Skin epidermis (tissue), 12 donors: ENCODE data around the gene PLPPR2.
"Not testable (repeated sequence)": the region's sequence is repeated elsewhere in the genome, so short reads cannot be mapped to it uniquely, and the experiment has no call there.

ENCODE experiments used
- H3K27ac ChIP-seq, 21 experiments: fragments of 200-600 bp; sonication (generic) in 11 of 21; one replicate each; pipeline ENCODE4 v1.5.0; 2020; ENCODE audit warnings: mild to moderate bottlenecking in 3 of 21, inconsistent platforms in 2 of 21, moderate library complexity in 2 of 21
- H3K4me3 ChIP-seq, 7 experiments: fragments of 200-600 bp; sonication (generic) in 2 of 7; one replicate each; pipeline ENCODE4 v1.5.0; 2020; ENCODE audit warnings: inconsistent platforms in 2 of 7, mild to moderate bottlenecking in 2 of 7, moderate library complexity in 1 of 7

Gene PLPPR2

GRCh38 chr19:11364935-11365334 lies 9.7 kb downstream of the PLPPR2 start:
- Histone ChIP-seq H3K27ac (no peak overlapping the region), H3K4me3 (no peak overlapping the region)

- no peak overlapping the region for H3K4me3 ChIP-seq
- H3K27ac ChIP-seq = no peak overlapping the region
These were observed 10.4 kb downstream of the PLPPR2 start for GRCh38 chr19:11365557-11366117.

DNA sequence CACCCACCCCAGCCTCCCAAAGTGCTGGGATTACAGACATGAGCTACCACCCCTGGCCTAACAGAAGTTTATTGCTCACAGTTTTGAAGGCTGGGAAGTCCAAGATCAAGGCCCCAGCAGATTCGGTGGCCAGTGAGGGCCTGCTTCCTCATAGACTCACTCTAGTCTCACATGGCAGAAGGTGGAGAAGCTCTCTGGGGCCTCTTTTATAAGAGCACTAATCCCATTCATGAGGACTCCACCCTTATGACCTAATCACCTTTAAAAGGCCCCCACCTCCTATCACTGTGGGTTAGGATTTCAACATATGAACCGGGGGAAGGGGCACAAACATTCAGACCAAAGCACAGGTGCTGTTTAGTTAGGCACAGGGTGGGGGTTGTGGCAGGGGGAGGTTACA lies 12.3 kb downstream of the PLPPR2 start:
- Histone ChIP-seq H3K4me3 (no peak overlapping the region), H3K27ac (no peak overlapping the region)

GRCh38 chr19:11370744-11371143 lies 15.5 kb downstream of the PLPPR2 start:
- Histone ChIP-seq H3K4me3 (no peak overlapping the region), H3K27ac (no peak overlapping the region)

DNA sequence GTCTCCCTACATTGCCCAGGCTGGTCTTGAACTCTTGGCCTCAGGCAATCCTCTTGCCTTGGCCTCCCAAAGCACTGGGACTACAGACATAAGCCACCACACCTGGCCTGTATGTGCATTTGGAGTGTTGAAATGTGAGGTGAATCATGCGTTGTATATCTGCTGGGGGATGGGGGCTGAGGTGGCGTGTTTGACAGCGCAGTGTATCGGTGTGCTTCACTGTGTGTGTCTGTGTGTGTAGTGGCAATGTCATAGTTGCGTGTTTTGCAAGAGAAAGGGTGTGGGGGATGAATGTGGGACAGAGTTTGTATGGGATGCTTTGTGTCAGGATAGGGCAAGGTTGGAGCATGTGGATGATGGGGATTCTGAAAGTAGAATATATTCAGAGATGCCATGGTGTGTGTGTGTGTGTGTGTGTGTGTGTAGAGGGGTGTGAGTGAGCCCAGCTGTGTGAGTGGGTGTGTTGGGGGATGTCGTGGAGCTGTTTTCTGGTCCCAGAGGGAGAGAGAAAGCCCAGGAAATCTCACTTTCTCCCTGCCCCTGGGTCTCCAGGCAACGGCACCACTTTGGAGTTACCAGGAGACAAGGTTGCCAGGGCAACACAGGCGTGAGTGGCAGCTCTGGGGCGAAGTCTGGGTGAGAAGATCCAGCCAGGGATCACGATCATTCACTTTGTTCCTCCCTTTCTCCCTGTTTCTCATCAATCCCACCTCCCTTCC lies 18.1 kb downstream of the PLPPR2 start:
- Histone ChIP-seq H3K27ac (no peak overlapping the region), H3K4me3 (no peak overlapping the region)

DNA sequence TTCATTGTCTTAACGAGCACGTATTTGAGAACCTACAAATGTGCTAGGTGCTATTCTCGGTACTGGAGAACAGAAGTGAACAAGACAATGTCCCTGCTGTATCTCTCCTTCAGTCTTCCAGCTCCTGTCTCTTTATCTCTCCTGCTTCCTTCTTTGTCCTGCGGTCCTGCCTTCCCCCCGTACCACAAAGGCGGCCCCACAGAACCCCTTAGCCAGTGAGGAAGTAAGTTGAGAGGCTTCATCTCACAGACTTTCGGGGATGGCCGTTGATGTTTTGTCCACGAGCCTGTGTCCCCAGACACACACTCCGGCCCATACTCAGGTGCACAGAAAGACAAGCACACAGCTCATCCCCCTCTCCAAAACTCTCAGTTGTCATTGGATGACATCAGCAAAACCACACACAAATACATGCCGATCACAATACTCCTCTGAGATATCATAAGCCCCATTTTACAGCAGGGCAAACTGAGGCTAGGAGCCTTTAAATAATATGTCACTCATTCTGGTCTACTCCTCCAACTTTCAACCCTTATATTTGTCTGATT lies 18.7 kb downstream of the PLPPR2 start:
- peak overlapping the region in 19 of 21 experiments; percentile 13 to 99 (median 95) for H3K27ac ChIP-seq
- peak overlapping the region; percentile 43 to 52 (median 46) for H3K4me3 ChIP-seq

DNA sequence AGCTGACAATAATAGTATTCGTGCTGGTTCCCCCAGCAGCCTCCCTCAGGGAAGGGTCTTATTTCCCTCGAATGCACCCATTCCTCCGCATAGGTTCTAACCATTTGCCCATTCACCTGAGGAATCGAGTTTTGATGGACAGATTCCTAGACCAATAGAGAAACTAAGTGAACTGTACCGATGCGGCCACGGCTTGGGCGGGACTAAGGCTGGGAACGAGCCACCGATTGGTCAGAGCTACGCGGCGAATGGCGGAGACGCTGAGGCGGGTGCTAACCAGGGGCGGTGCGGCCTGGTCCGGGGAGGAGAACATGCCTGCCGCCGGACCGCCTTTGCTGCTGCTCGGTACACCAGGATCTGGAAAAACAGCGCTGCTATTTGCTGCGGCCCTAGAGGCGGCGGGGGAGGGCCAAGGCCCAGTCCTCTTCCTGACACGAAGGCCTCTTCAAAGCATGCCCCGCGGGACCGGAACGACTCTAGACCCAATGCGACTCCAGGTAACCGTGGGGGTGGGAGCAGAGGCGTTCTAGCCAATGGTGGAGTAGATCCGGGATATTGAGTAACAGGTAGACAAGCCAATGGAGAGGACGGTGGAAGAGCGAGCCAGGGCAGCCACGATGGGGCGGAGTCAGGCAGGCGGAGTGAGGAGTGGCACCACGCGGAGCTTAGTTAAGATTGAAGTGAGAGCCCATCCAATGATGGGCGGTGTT lies 19.4 kb downstream of the PLPPR2 start, which contains the start of gene SWSAP1:
Gene SWSAP1 (plus strand): TSS at position 234 of the 710 bp plus-strand sequence. CDS start 15 bp downstream, at position 249.
- Histone ChIP-seq H3K4me3 (peak within 1 kb of the TSS; percentile 43 to 52 (median 46)), H3K27ac (peak within 1 kb of the TSS; percentile 48 to 99 (median 95))

- H3K27ac ChIP-seq = peak overlapping the region; percentile 2 to 99 (median 87)
- H3K4me3 ChIP-seq = peak overlapping the region; percentile 43 to 52 (median 46)
These were observed 20.1 kb downstream of the PLPPR2 start for GRCh38 chr19:11375143-11375948.

- H3K4me3 ChIP-seq = no peak overlapping the region
- H3K27ac ChIP-seq = peak overlapping the region in 10 of 21 experiments; percentile 0 to 99 (median 36)
These were observed 22.0 kb downstream of the PLPPR2 start for GRCh38 chr19:11377237-11377636.

GRCh38 chr19:11377756-11378155 lies 22.5 kb downstream of the PLPPR2 start:
- H3K4me3 ChIP-seq = no peak overlapping the region
- H3K27ac ChIP-seq = peak overlapping the region in 12 of 21 experiments; percentile 6 to 99 (median 35)

GRCh38 chr19:11378319-11379189 lies 23.3 kb downstream of the PLPPR2 start:
- Histone ChIP-seq H3K4me3 (no peak overlapping the region), H3K27ac (peak overlapping the region in 12 of 21 experiments; percentile 6 to 99 (median 32))

DNA sequence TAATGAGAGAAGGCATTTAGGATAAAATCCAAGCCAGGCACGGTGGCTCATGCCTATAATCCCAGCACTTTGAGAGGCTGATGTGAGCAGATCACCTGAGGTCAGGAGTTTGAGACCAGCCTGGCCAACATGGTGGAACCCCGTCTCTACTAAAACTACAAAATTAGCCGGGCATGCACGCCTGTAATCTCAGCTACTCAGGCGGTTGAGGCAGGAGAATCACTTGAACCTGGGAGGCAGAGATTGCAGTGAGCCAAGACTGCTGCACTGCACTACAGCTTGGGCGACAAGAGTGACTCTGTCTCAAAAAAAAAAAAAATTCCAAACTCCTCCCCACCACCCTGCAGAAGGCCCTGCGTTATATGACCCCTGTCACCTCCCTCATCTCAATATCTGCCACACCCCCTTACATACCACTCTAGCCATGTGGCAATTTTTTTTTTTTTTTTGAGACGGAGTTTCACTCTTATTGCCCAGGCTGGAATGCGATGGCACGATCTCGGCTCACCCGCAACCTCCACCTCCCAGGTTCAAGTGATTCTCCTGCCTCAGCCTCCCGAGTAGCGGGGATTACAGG lies 24.1 kb downstream of the PLPPR2 start:
- H3K4me3 ChIP-seq, H3K27ac ChIP-seq: not testable (repeated sequence)

DNA sequence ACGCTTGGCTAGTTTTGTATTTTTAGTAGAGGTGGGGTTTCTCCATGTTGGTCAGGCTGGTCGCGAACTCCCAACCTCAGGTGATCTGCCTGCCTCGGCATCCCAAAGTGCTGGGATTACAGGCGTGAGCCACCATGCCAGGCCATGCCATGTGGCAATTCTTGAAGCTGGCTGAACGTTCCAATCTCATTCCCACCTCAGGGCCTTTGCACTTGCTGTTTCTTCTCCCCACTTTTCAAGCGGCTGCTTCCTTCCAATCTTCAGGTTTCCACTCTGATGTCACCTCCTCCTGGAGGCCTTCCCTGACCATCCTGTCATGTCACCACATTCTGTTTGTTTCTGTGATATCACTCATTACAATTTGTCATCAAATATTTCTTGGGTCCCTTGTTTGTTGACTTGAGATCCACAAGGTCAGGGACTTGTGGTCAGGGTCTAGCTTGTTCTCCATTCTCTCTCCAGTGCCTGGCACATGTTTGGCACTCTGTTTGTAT lies 24.7 kb downstream of the PLPPR2 start:
- peak overlapping the region in 6 of 21 experiments; percentile 59 to 90 (median 82) for H3K27ac ChIP-seq

DNA sequence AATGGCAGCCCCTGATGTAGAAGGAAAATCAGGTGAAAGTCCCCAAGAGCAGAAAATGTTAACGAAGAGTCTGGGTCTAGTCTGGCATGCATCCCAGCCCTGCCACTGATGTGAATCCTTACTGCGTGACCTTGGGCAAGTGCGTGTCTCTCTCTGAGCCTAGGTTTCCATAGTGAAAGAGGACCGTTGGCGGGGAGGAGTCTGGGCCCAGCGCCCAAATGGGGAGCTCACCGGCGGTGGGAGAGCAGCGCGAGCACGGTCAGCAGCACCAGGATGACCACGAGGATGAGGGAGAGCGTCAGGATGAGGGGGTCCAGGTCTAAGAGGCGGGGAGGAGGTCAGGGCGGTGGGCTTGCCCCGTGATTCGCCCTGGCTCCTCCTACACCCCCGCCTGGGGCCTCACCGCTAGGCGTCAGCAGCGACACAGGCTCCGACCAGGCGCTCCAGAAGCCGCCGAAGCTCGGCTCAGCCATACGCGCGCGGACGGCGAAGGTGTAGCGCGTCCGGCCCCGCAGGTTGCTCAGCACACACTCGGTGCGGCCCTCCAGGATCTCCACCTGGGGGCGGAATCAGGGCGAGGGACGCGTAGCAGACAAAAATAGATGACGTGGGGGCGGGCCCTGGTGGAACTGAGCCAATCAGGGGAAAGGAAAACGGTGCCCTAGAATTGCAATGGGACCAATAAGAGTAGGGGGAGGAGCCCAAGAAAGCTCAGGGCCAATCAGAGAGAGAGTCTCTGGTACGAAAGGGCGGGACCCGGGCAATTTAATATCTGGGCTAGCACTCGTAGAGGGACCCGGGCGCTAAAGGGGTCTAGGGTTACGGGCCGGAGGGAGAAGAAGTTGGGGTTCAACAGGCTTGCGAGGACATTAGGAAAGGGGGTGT lies 25.7 kb downstream of the PLPPR2 start:
- H3K27ac ChIP-seq = peak overlapping the region; percentile 36 to 90 (median 73)
- peak overlapping the region; percentile 36 to 62 (median 58) for H3K4me3 ChIP-seq

More for the DNA sequence above, 24.7 kb downstream of the PLPPR2 start:
- no peak overlapping the region for H3K4me3 ChIP-seq

DNA sequence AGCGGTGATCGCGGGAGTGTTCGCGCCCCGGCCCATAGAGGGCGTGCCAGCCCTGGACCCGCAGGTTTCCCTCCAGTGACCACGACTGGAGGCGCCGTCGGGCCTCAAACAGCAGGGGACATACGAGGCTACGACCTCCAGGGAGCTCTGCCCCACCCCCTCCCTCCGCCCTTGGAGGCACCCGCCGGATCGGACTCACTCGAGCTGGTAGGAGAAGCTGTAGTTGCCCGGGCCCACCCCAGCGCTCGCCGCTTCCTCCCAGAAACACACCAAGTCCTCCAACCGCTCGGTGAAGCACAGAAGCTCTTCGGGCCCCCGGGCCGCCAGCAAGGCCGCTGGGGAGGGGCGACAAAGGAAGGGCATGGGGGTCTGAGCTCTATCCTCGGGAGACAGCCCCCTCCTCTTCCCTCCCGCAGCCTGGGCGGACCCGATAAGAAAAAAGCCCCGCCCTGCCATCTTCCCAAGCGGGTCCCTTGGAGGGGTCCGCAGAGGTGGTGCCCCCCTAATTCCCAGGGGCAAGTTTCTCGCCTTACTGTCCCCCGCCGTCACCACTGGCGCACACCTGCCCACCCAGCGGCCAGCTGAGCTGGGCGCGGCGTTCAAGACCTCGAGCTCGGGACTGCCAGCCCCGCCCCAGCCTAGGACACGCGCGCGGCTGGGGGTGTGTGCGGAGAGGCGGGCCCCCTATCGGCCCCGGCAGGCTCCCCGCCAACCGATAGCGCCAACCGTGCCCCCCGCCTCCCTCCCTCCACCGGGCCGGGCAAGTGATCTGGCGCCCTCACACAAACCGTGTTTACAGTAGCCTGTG lies 27.9 kb downstream of the PLPPR2 start:
- H3K4me3 ChIP-seq = peak overlapping the region; percentile 1 to 31 (median 17)

GRCh38 chr19:11383706-11384048 lies 28.4 kb downstream of the PLPPR2 start:
- H3K27ac ChIP-seq = peak overlapping the region in 1 of 21 experiments; percentile 30
- peak overlapping the region; percentile 5 to 31 (median 17) for H3K4me3 ChIP-seq

More for the DNA sequence above, 27.9 kb downstream of the PLPPR2 start:
- H3K27ac ChIP-seq = peak overlapping the region in 1 of 21 experiments; percentile 39
